ENCODE results near the gene POU5F1. TPM values are rescaled to one million over a fixed set of nuclear protein-coding genes. Genes with fewer than 3 reads are reported as not detected.

The POU5F1 gene
- total and polyA plus RNA-seq, 2 donors (not counting 1 experiment from before 2014, with no cell fraction given), result under 0.01 TPM; not detected in 1

- TF ChIP-seq CTCF (conservative IDR thresholded peaks at IDR 0.05 in 1 of 2, IDR thresholded peaks at IDR 0.05 in 1 of 2; ENCODE audit: low read depth in 1 of 2, low read length in 2 of 2) (no peak), EZH2 (IDR thresholded peaks at IDR 0.05; ENCODE audit: low read length, missing control alignments) (no peak)
- no peaks in the 10 kb centered on the region for H3K36me3 ChIP-seq (ENCODE audit: control insufficient read depth, insufficient read depth, low read length)
- H4K20me1 ChIP-seq (ENCODE audit: control insufficient read depth, extremely low read depth, insufficient read depth, low read length), result no peaks in the 10 kb centered on the region
Observed at GRCh38 chr6:31209137-31209536, 38.7 kb upstream of the POU5F1 start.

GRCh38 chr6:31208506-31208905, 38.0 kb upstream of the POU5F1 start:
- peaks cover under 1% of the 10 kb centered on the region for H3K4me1 ChIP-seq (ENCODE audit: control insufficient read depth, extremely low read depth, insufficient read depth, low read length)
- H2AFZ ChIP-seq (ENCODE audit: low read length), result no peak overlapping the region
- H3K4me3 ChIP-seq (replicated peaks in 1 of 4; ENCODE audit: control extremely low read depth in 1 of 4, insufficient read depth in 1 of 4, low read depth in 3 of 4, low read length in 4 of 4), result no peak overlapping the region
- no peaks in the 10 kb centered on the region for H3K36me3 ChIP-seq (ENCODE audit: control insufficient read depth, insufficient read depth, low read length)
- H4K20me1 ChIP-seq (ENCODE audit: control insufficient read depth, extremely low read depth, insufficient read depth, low read length), result no peaks in the 10 kb centered on the region
- no peak for DNase-seq (ENCODE audit: low read depth in 2 of 2)
- no peaks in the 10 kb centered on the region for H3K79me2 ChIP-seq (ENCODE audit: control insufficient read depth, insufficient read depth, low read length)
- H3K9me3 ChIP-seq (ENCODE audit: control insufficient read depth, insufficient read depth, low read depth, low read length), result no peaks in the 10 kb centered on the region
- no peak overlapping the region for H3K27ac ChIP-seq (ENCODE audit: insufficient read depth, low read length)
- no peaks in the 10 kb centered on the region for H3K27me3 ChIP-seq (ENCODE audit: control insufficient read depth, insufficient read depth, low read length)
- H3K9ac ChIP-seq (ENCODE audit: insufficient read depth, low read length), result no peak overlapping the region
- no peak overlapping the region for H3K4me2 ChIP-seq (ENCODE audit: extremely low read depth, insufficient read depth, low read length)
- TF ChIP-seq EZH2 (IDR thresholded peaks at IDR 0.05; ENCODE audit: low read length, missing control alignments), result no peak
- TF ChIP-seq CTCF (conservative IDR thresholded peaks at IDR 0.05 in 1 of 2, IDR thresholded peaks at IDR 0.05 in 1 of 2; ENCODE audit: low read depth in 1 of 2, low read length in 2 of 2), result no peak

More at GRCh38 chr6:31209137-31209536, 38.7 kb upstream of the POU5F1 start:
- Histone ChIP-seq H3K4me2 (ENCODE audit: extremely low read depth, insufficient read depth, low read length) (no peak overlapping the region), H3K79me2 (ENCODE audit: control insufficient read depth, insufficient read depth, low read length) (no peaks in the 10 kb centered on the region), H3K27ac (ENCODE audit: insufficient read depth, low read length) (no peak overlapping the region), H3K27me3 (ENCODE audit: control insufficient read depth, insufficient read depth, low read length) (no peaks in the 10 kb centered on the region), H3K9ac (ENCODE audit: insufficient read depth, low read length) (no peak overlapping the region), H3K4me3 (replicated peaks in 1 of 4; ENCODE audit: control extremely low read depth in 1 of 4, insufficient read depth in 1 of 4, low read depth in 3 of 4, low read length in 4 of 4) (no peak overlapping the region), H2AFZ (ENCODE audit: low read length) (no peak overlapping the region), H3K4me1 (ENCODE audit: control insufficient read depth, extremely low read depth, insufficient read depth, low read length) (no peaks in the 10 kb centered on the region), H3K9me3 (ENCODE audit: control insufficient read depth, insufficient read depth, low read depth, low read length) (no peaks in the 10 kb centered on the region)
- DNase-seq (ENCODE audit: low read depth in 2 of 2), result no peak

GRCh38 chr6:31205638-31206037, 35.2 kb upstream of the POU5F1 start:
- H3K4me1 ChIP-seq (ENCODE audit: control insufficient read depth, extremely low read depth, insufficient read depth, low read length), result peaks cover 5% of the 10 kb centered on the region
- H3K9ac ChIP-seq (ENCODE audit: insufficient read depth, low read length), result no peak overlapping the region
- H3K79me2 ChIP-seq (ENCODE audit: control insufficient read depth, insufficient read depth, low read length), result peaks cover 2% of the 10 kb centered on the region
- H2AFZ ChIP-seq (ENCODE audit: low read length), result no peak overlapping the region
- no peaks in the 10 kb centered on the region for H3K9me3 ChIP-seq (ENCODE audit: control insufficient read depth, insufficient read depth, low read depth, low read length)
- H3K27me3 ChIP-seq (ENCODE audit: control insufficient read depth, insufficient read depth, low read length), result no peaks in the 10 kb centered on the region
- H3K36me3 ChIP-seq (ENCODE audit: control insufficient read depth, insufficient read depth, low read length), result no peaks in the 10 kb centered on the region
- no peaks in the 10 kb centered on the region for H4K20me1 ChIP-seq (ENCODE audit: control insufficient read depth, extremely low read depth, insufficient read depth, low read length)
- no peak for DNase-seq (ENCODE audit: low read depth in 2 of 2)
- no peak overlapping the region for H3K27ac ChIP-seq (ENCODE audit: insufficient read depth, low read length)
- no peak for TF ChIP-seq CTCF (conservative IDR thresholded peaks at IDR 0.05 in 1 of 2, IDR thresholded peaks at IDR 0.05 in 1 of 2; ENCODE audit: low read depth in 1 of 2, low read length in 2 of 2)
- no peak for TF ChIP-seq EZH2 (IDR thresholded peaks at IDR 0.05; ENCODE audit: low read length, missing control alignments)
- H3K4me3 ChIP-seq (replicated peaks in 1 of 4; ENCODE audit: control extremely low read depth in 1 of 4, insufficient read depth in 1 of 4, low read depth in 3 of 4, low read length in 4 of 4), result no peak overlapping the region
- H3K4me2 ChIP-seq (ENCODE audit: extremely low read depth, insufficient read depth, low read length), result no peak overlapping the region

All from fibroblast of lung (primary cell).